HG02870 (cell line): ENCODE data around the gene OR10H4.
"Not testable (repeated sequence)": the region's sequence is repeated elsewhere in the genome, so short reads cannot be mapped to it uniquely, and the experiment has no call there.

Experiments
- ATAC-seq: cut with Tn5 transposase; IDR thresholded peaks from one replicate; pipeline ENCODE4 v1.9.1; 2021; ENCODE audit warnings: mild to moderate bottlenecking, moderate library complexity; ENCODE audit not compliant: unreplicated experiment

Gene OR10H4

GRCh38 chr19:15948223-15949058 is at the start of gene OR10H4:
TSS of gene OR10H4 (plus strand) at chr19:15949008. CDS start at chr19:15949008, 0 bp downstream.
- no peak for ATAC-seq

- not testable (repeated sequence) for ATAC-seq
Observed at GRCh38 chr19:15899561-15899960, 49.2 kb upstream of the OR10H4 start.

GRCh38 chr19:15900032-15900431 is 48.8 kb upstream of the OR10H4 start:
- not testable (repeated sequence) for ATAC-seq

GRCh38 chr19:15900504-15900903 is 48.3 kb upstream of the OR10H4 start:
- ATAC-seq: no peak

GRCh38 chr19:15902254-15902653 is 46.6 kb upstream of the OR10H4 start:
- ATAC-seq: no peak

GRCh38 chr19:15902898-15903297 is 45.9 kb upstream of the OR10H4 start:
- ATAC-seq: not testable (repeated sequence)

GRCh38 chr19:15905026-15905425 is 43.8 kb upstream of the OR10H4 start:
- ATAC-seq: no peak

- ATAC-seq: no peak
Observed at GRCh38 chr19:15911599-15912235, 37.1 kb upstream of the OR10H4 start.

GRCh38 chr19:15913384-15913783 is 35.4 kb upstream of the OR10H4 start:
- ATAC-seq: no peak

GRCh38 chr19:15913830-15914229 is 35.0 kb upstream of the OR10H4 start:
- ATAC-seq: no peak

- ATAC-seq: no peak
Observed at GRCh38 chr19:15915109-15915508, 33.7 kb upstream of the OR10H4 start.

GRCh38 chr19:15919243-15919642 is 29.6 kb upstream of the OR10H4 start:
- ATAC-seq: no peak

- ATAC-seq: no peak
Observed at GRCh38 chr19:15922021-15922420, 26.8 kb upstream of the OR10H4 start.

- ATAC-seq: no peak
Observed at GRCh38 chr19:15923702-15924101, 25.1 kb upstream of the OR10H4 start.

GRCh38 chr19:15926484-15926883 is 22.3 kb upstream of the OR10H4 start:
- no peak for ATAC-seq

- no peak for ATAC-seq
Observed at GRCh38 chr19:15928321-15928720, 20.5 kb upstream of the OR10H4 start.

- not testable (repeated sequence) for ATAC-seq
Observed at GRCh38 chr19:15933761-15934331, 15.0 kb upstream of the OR10H4 start.

GRCh38 chr19:15934332-15935078 is 14.3 kb upstream of the OR10H4 start, which contains the start of gene CYP4F11:
TSS of gene CYP4F11 (minus strand) at chr19:15934529. CDS start at chr19:15934408, 121 bp downstream.
- no peak for ATAC-seq

- no peak for ATAC-seq
Observed at GRCh38 chr19:15935167-15935702, 13.6 kb upstream of the OR10H4 start.

- ATAC-seq: no peak
Observed at GRCh38 chr19:15936173-15936572, 12.6 kb upstream of the OR10H4 start.

GRCh38 chr19:15936950-15937349 is 11.9 kb upstream of the OR10H4 start:
- ATAC-seq: no peak
